HepG2 (cell line): ENCODE results near the gene GPBAR1. TPM values are rescaled to one million over a fixed set of nuclear protein-coding genes. Genes with fewer than 3 reads are reported as not detected.

Experiments used
- CREM ChIP-seq, 2 experiments: sonication (generic) in 1 of 2; formaldehyde crosslinking in 1 of 2; IDR thresholded peaks; 2 replicates each; pipeline versions ENCODE4 v1.4.0 to v1.6.1; 2016 to 2020; ENCODE audit warnings: antibody characterized with exemption in 1 of 2, mild to moderate bottlenecking in 1 of 2, missing genetic modification reagents in 1 of 2
- HHEX ChIP-seq: IDR thresholded peaks from 2 replicates; pipeline ENCODE4 v1.6.1; 2016; ENCODE audit warnings: control low read depth
- HMG20B ChIP-seq: conservative IDR thresholded peaks from 2 replicates; pipeline ENCODE4 v1.6.1; 2016; ENCODE audit warnings: missing genetic modification reagents, missing compliant biosample characterization
- NFE2L1 ChIP-seq: sonication (generic); formaldehyde crosslinking; IDR thresholded peaks from 2 replicates; pipeline ENCODE4 v1.4.0; 2020; ENCODE audit warnings: missing genetic modification reagents, mild to moderate bottlenecking, borderline replicate concordance
- RCOR2 ChIP-seq: IDR thresholded peaks from 2 replicates; pipeline ENCODE4 v1.6.1; 2016; ENCODE audit warnings: missing biosample characterization, missing genetic modification reagents
- REXO4 ChIP-seq: sonication (generic); formaldehyde crosslinking; IDR thresholded peaks from 2 replicates; pipeline ENCODE4 v1.8.0; 2022; ENCODE audit warnings: missing genetic modification reagents, mild to moderate bottlenecking, borderline replicate concordance
- SP140L ChIP-seq: sonication (generic); formaldehyde crosslinking; IDR thresholded peaks from 2 replicates; pipeline ENCODE4 v1.4.0; 2020; ENCODE audit warnings: missing genetic modification reagents, borderline replicate concordance
- SP5 ChIP-seq: IDR thresholded peaks from 2 replicates; pipeline ENCODE4 v1.6.1; 2016; ENCODE audit warnings: low read depth, borderline replicate concordance
- TARDBP ChIP-seq: sonication (generic); formaldehyde crosslinking; IDR thresholded peaks from 2 replicates; pipeline ENCODE4 v1.8.0; 2022; ENCODE audit warnings: mild to moderate bottlenecking, missing genetic modification reagents
- TEAD3 ChIP-seq: optimal IDR thresholded peaks from 2 replicates; pipeline ENCODE3; 2016; ENCODE audit warnings: borderline replicate concordance
- ZNF3 ChIP-seq: IDR thresholded peaks from 2 replicates; pipeline ENCODE4 v1.7.0; 2017; ENCODE audit warnings: inconsistent platforms
- ZNF607 ChIP-seq: sonication (generic); formaldehyde crosslinking; IDR thresholded peaks from 2 replicates; pipeline ENCODE4 v1.5.1; 2020; ENCODE audit warnings: missing genetic modification reagents, mild to moderate bottlenecking, borderline replicate concordance
- ZNF644 ChIP-seq: IDR thresholded peaks from 2 replicates; pipeline ENCODE4 v1.6.1; 2016; ENCODE audit warnings: low read depth
- polyA plus RNA-seq, 8 experiments: library from polyadenylated mRNA; depleted of rRNA in 3 of 8; stranded (reverse) in 7 of 8; unstranded in 1 of 8; fragments of >200 nt; fragmentation: Illumina TruSeq in 4 of 8; extraction: Trizol in 4 of 8; gene quantifications; 2 replicates each; pipeline versions ENCODE4 v1.2.1 to v1.2.3, GENCODE V29; 2011 to 2016; ENCODE audit warnings: low read depth in 4 of 8, missing spikeins in 1 of 8, mixed read lengths in 1 of 8; ENCODE audit not compliant: insufficient read depth in 1 of 8
- total RNA-seq, 5 experiments: library from RNA; depleted of rRNA; stranded (reverse); fragments of >200 nt; fragmentation: Illumina TruSeq; extraction: Trizol; gene quantifications; 2 replicates each; pipeline ENCODE4 v1.2.3, GENCODE V29; 2016; ENCODE audit warnings: low read depth in 1 of 5
- TF ChIP-seq, protein P1 (sequence below): IDR thresholded peaks from 2 replicates; pipeline ENCODE4 v1.6.1; 2012; ENCODE audit warnings: low read depth, low read length, improper control_type of control experiment
- TF ChIP-seq, protein P2 (sequence below): sonication (generic); formaldehyde crosslinking; IDR thresholded peaks from 2 replicates; pipeline ENCODE4 v1.8.0; 2022; ENCODE audit warnings: mild to moderate bottlenecking, missing genetic modification reagents
- TF ChIP-seq, protein P3 (sequence below): sonication (generic); formaldehyde crosslinking; IDR thresholded peaks from 2 replicates; pipeline ENCODE4 v1.4.0; 2020; ENCODE audit warnings: low read depth, missing genetic modification reagents

GPBAR1 gene
- total and polyA plus RNA-seq, 2 of the 13 experiments (the other 11 are each of a cell fraction or from before 2014, with no cell fraction given): 0.05 to 0.09 TPM

DNA sequence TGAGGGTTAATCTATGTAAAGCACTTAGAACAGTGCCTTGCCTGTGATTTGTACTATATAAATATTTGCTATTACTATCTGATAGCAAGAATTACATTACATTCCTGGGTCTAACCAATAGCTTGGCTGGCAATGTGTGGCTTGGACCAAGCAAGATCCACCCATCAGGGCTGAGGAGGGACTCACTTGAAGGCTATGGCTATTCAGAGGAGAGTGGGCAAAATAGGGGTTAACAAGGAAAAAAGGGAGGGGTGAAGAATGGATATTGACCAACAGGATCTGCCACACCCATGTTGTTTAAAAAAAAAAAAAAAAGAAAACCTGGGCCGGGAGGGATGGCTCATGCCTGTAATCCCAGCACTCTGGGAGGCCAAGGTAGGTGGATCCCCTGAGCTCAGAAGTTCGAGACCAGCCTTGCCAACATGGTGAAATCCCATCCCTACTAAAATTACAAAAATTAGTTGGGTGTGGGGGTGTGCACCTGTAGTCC lies 51.5 kb downstream of the GPBAR1 start (continued):
- TF ChIP-seq RCOR2 (CRISPR knock-in tag): peak; percentile 72; the same call in 1 of the 2 replicates
- TF ChIP-seq, protein P1, sequence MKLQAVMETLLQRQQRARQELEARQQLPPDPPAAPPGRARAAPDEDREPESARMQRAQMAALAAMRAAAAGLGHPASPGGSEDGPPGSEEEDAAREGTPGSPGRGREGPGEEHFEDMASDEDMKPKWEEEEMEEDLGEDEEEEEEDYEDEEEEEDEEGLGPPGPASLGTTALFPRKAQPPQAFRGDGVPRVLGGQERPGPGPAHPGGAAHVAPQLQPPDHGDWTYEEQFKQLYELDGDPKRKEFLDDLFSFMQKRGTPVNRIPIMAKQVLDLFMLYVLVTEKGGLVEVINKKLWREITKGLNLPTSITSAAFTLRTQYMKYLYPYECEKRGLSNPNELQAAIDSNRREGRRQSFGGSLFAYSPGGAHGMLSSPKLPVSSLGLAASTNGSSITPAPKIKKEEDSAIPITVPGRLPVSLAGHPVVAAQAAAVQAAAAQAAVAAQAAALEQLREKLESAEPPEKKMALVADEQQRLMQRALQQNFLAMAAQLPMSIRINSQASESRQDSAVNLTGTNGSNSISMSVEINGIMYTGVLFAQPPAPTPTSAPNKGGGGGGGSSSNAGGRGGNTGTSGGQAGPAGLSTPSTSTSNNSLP: peak; percentile 92
- 0 out of 2 replicates have a peak, but pooled peaks have one; percentile 21 for TF ChIP-seq ZNF644
- TF ChIP-seq HHEX: 0 out of 2 replicates have a peak, but pooled peaks have one; percentile 3
- TF ChIP-seq ZNF3 (CRISPR knock-in tag): no peak
- TF ChIP-seq, protein P2, sequence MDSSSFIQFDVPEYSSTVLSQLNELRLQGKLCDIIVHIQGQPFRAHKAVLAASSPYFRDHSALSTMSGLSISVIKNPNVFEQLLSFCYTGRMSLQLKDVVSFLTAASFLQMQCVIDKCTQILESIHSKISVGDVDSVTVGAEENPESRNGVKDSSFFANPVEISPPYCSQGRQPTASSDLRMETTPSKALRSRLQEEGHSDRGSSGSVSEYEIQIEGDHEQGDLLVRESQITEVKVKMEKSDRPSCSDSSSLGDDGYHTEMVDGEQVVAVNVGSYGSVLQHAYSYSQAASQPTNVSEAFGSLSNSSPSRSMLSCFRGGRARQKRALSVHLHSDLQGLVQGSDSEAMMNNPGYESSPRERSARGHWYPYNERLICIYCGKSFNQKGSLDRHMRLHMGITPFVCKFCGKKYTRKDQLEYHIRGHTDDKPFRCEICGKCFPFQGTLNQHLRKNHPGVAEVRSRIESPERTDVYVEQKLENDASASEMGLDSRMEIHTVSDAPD (CRISPR knock-in tag): 0 out of 2 replicates have a peak, but pooled peaks have one; percentile 57
- peak; percentile 54; the same call in 1 of the 2 replicates for TF ChIP-seq SP5
- no peak for TF ChIP-seq ZNF607 (CRISPR knock-in tag)
- peak; percentile 94 for TF ChIP-seq HMG20B
- TF ChIP-seq TEAD3 (CRISPR knock-in tag): peak; percentile 91
- no peak for TF ChIP-seq NFE2L1
- TF ChIP-seq REXO4 (CRISPR knock-in tag): no peak
- TF ChIP-seq, protein P3, sequence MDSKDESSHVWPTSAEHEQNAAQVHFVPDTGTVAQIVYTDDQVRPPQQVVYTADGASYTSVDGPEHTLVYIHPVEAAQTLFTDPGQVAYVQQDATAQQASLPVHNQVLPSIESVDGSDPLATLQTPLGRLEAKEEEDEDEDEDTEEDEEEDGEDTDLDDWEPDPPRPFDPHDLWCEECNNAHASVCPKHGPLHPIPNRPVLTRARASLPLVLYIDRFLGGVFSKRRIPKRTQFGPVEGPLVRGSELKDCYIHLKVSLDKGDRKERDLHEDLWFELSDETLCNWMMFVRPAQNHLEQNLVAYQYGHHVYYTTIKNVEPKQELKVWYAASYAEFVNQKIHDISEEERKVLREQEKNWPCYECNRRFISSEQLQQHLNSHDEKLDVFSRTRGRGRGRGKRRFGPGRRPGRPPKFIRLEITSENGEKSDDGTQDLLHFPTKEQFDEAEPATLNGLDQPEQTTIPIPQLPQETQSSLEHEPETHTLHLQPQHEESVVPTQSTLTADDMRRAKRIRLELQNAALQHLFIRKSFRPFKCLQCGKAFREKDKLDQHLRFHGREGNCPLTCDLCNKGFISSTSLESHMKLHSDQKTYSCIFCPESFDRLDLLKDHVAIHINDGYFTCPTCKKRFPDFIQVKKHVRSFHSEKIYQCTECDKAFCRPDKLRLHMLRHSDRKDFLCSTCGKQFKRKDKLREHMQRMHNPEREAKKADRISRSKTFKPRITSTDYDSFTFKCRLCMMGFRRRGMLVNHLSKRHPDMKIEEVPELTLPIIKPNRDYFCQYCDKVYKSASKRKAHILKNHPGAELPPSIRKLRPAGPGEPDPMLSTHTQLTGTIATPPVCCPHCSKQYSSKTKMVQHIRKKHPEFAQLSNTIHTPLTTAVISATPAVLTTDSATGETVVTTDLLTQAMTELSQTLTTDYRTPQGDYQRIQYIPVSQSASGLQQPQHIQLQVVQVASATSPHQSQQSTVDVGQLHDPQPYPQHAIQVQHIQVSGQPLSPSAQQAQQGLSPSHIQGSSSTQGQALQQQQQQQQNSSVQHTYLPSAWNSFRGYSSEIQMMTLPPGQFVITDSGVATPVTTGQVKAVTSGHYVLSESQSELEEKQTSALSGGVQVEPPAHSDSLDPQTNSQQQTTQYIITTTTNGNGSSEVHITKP (CRISPR knock-in tag): 0 out of 2 replicates have a peak, but pooled peaks have one; percentile 24
- no peak for TF ChIP-seq SP140L (CRISPR knock-in tag)
- TF ChIP-seq TARDBP: 0 out of 2 replicates have a peak, but pooled peaks have one; percentile 42
- TF ChIP-seq CREM (IDR thresholded peaks at IDR 0.05): peak; percentile 36; the same call in 1 of the 2 replicates
- no peak for TF ChIP-seq CREM (CRISPR knock-in tag; IDR thresholded peaks at IDR 0.05)
